Fibroblast of the conjunctiva (primary cell): ENCODE measurements around the gene DVL2.
"Not testable (repeated sequence)": the region's sequence is repeated elsewhere in the genome, so short reads cannot be mapped to it uniquely, and the experiment has no call there.

Experiments used
- DNase-seq: peaks from one replicate; pipeline ENCODE4 v3.0.0-alpha.2; 2010; ENCODE audit warnings: low read depth

DVL2 gene

GRCh38 chr17:7256766-7257456 is 22.6 kb upstream of the DVL2 start:
- DNase-seq, result no peak

GRCh38 chr17:7254511-7254910 is 20.2 kb upstream of the DVL2 start:
- DNase-seq, result no peak

GRCh38 chr17:7253082-7253481 is 18.8 kb upstream of the DVL2 start:
- no peak for DNase-seq

GRCh38 chr17:7252176-7253043 is 18.1 kb upstream of the DVL2 start, which contains the start of gene ELP5:
Gene ELP5, plus strand, starts transcription at chr17:7252215. Its CDS starts 336 bp downstream, at chr17:7252551.
- peak; percentile 90 for DNase-seq

GRCh38 chr17:7251661-7252175 is 17.4 kb upstream of the DVL2 start, which contains the start of gene CTDNEP1:
Gene CTDNEP1, minus strand, starts transcription at chr17:7251734. Its CDS starts 438 bp downstream, at chr17:7251296.
- peak; percentile 99 for DNase-seq

- no peak for DNase-seq
These were observed 16.6 kb upstream of the DVL2 start for GRCh38 chr17:7250695-7251627.

- DNase-seq, result no peak
These were observed 15.5 kb upstream of the DVL2 start for GRCh38 chr17:7249830-7250229.

GRCh38 chr17:7249214-7249613 is 14.9 kb upstream of the DVL2 start:
- no peak for DNase-seq

GRCh38 chr17:7248796-7249195 is 14.5 kb upstream of the DVL2 start:
- DNase-seq, result no peak

GRCh38 chr17:7246779-7247178 is 12.5 kb upstream of the DVL2 start:
- no peak for DNase-seq

GRCh38 chr17:7243838-7244237 is 9.5 kb upstream of the DVL2 start:
- DNase-seq, result not testable (repeated sequence)

- DNase-seq, result no peak
These were observed 9.1 kb upstream of the DVL2 start for GRCh38 chr17:7243453-7243729.

GRCh38 chr17:7242717-7243452 is 8.6 kb upstream of the DVL2 start:
- peak; percentile 91 for DNase-seq

GRCh38 chr17:7241783-7242716 is 7.7 kb upstream of the DVL2 start, which contains the start of gene GABARAP:
Gene GABARAP, minus strand, starts transcription at chr17:7242449. Its CDS starts 119 bp downstream, at chr17:7242330.
- DNase-seq, result peak; percentile 72

GRCh38 chr17:7241090-7241733 is 6.9 kb upstream of the DVL2 start:
- no peak for DNase-seq

- DNase-seq, result no peak
These were observed 6.1 kb upstream of the DVL2 start for GRCh38 chr17:7240375-7240774.

- DNase-seq, result peak; percentile 99
These were observed 5.0 kb upstream of the DVL2 start, which contains the start of gene PHF23 for GRCh38 chr17:7239091-7240027. Gene PHF23, minus strand, starts transcription at chr17:7239457. Its CDS starts 178 bp downstream, at chr17:7239279.

- DNase-seq, result no peak
These were observed 4.2 kb upstream of the DVL2 start for GRCh38 chr17:7238420-7239090.
